HL-60 (cell line): ENCODE data around the gene SLC5A5.

ENCODE experiments used
- DNase-seq, 2 experiments: peaks; one replicate each; pipeline ENCODE4 v3.0.0-alpha.2; 2010 to 2020; ENCODE audit warnings: low read depth in 1 of 2, low spot score in 1 of 2
- H3K27ac ChIP-seq: fragments of 250-450 bp; sonication (Bioruptor Pico); replicated peaks from 2 replicates; pipeline ENCODE4 v1.5.1; 2020; ENCODE audit warnings: mild to moderate bottlenecking, moderate library complexity
- H3K27me3 ChIP-seq: fragments of 250-450 bp; sonication (Bioruptor Pico); 2 replicates; pipeline ENCODE4 v1.5.1; 2021; ENCODE audit warnings: mild to moderate bottlenecking, moderate library complexity; ENCODE audit not compliant: insufficient read depth, poor library complexity, severe bottlenecking
- H3K4me3 ChIP-seq: replicated peaks from 2 replicates; pipeline ENCODE4 v1.5.1; 2011; ENCODE audit warnings: mild to moderate bottlenecking, control low read depth, low read length; ENCODE audit not compliant: insufficient read depth
- CTCF ChIP-seq: IDR thresholded peaks from one replicate; pipeline ENCODE4 v1.5.1; 2011; ENCODE audit warnings: low read length, control low read depth, inconsistent platforms; ENCODE audit not compliant: insufficient read depth
- GABPA ChIP-seq: IDR thresholded peaks from 2 replicates; pipeline ENCODE4 v1.6.1; 2012; ENCODE audit warnings: low read depth
- POLR2AphosphoS5 ChIP-seq: IDR thresholded peaks from 2 replicates; pipeline ENCODE4 v1.6.1; 2012; ENCODE audit warnings: low read depth
- REST ChIP-seq: IDR thresholded peaks from 2 replicates; pipeline ENCODE4 v1.6.1; 2012; ENCODE audit warnings: low read depth; ENCODE audit not compliant: insufficient replicate concordance
- SPI1 ChIP-seq: IDR thresholded peaks from 2 replicates; pipeline ENCODE4 v1.6.1; 2012; ENCODE audit warnings: low read depth, mild to moderate bottlenecking, borderline replicate concordance

Gene SLC5A5

GRCh38 chr19:17860331-17860992 is 11.3 kb upstream of the SLC5A5 start:
- no peak for TF ChIP-seq REST
- 0 out of 2 replicates have a peak, but pooled peaks have one; percentile 27 for TF ChIP-seq POLR2AphosphoS5
- Histone ChIP-seq H3K4me3 (peak overlapping the region; percentile 57), H3K27me3 (no peaks in the 10 kb centered on the region), H3K27ac (peak overlapping the region; percentile 97)
- DNase-seq, result no peak

- no peak for DNase-seq
- no peak for TF ChIP-seq REST
- TF ChIP-seq CTCF, result no peak
- no peak for TF ChIP-seq SPI1
- 0 out of 2 replicates have a peak, but pooled peaks have one; percentile 20 for TF ChIP-seq POLR2AphosphoS5
- TF ChIP-seq GABPA, result no peak
- H3K4me3 ChIP-seq, result peak overlapping the region; percentile 57
- H3K27ac ChIP-seq, result peak overlapping the region; percentile 97
- no peaks in the 10 kb centered on the region for H3K27me3 ChIP-seq
Measured at GRCh38 chr19:17860993-17861360, 10.8 kb upstream of the SLC5A5 start.

GRCh38 chr19:17861542-17862402 is 10.0 kb upstream of the SLC5A5 start:
- Histone ChIP-seq H3K4me3 (peak overlapping the region; percentile 57), H3K27ac (peak overlapping the region; percentile 97), H3K27me3 (no peaks in the 10 kb centered on the region)
- no peak for DNase-seq
- TF ChIP-seq SPI1, result no peak

GRCh38 chr19:17862711-17863519 is 8.8 kb upstream of the SLC5A5 start:
- Histone ChIP-seq H3K27ac (no peak overlapping the region), H3K4me3 (no peak overlapping the region), H3K27me3 (no peaks in the 10 kb centered on the region)
- no peak for TF ChIP-seq CTCF
- no peak for DNase-seq
